T1000 (cell line): Measurements from ENCODE around the gene SHISAL1.

ENCODE experiments used
- DNase-seq: peaks from one replicate; lab custom pipeline; 2025; ENCODE audit warnings: mixed read lengths; lab: John Stamatoyannopoulos, UW

Gene SHISAL1

DNA sequence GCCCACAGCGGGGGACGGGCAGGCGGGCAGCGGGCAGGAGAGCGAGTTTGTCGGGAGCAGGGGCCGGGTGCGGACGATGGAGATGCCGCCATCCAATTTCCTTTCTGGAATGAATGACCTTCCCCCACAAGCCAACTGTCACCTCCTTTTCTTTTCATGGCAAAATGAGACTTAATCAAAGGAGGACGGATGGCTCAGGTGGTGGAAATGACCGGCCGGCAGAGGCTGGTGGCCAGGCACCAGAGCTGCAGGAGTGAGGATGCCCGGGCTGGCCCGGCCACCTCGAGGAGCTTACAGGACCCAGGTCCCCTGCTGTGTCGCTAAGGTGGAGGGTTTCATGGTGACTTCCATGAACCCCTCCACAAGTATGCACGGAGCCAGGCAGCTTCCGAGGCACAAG, 11.7 kb downstream of the SHISAL1 start:
- DNase-seq, result no peak

- no peak for DNase-seq
These were observed 13.6 kb downstream of the SHISAL1 start for GRCh38 chr22:44299124-44299523.

- no peak for DNase-seq
These were observed 14.2 kb downstream of the SHISAL1 start for GRCh38 chr22:44298406-44299091.

GRCh38 chr22:44297470-44298061, 15.2 kb downstream of the SHISAL1 start:
- DNase-seq, result no peak

GRCh38 chr22:44295406-44295805, 17.3 kb downstream of the SHISAL1 start:
- DNase-seq, result no peak

DNA sequence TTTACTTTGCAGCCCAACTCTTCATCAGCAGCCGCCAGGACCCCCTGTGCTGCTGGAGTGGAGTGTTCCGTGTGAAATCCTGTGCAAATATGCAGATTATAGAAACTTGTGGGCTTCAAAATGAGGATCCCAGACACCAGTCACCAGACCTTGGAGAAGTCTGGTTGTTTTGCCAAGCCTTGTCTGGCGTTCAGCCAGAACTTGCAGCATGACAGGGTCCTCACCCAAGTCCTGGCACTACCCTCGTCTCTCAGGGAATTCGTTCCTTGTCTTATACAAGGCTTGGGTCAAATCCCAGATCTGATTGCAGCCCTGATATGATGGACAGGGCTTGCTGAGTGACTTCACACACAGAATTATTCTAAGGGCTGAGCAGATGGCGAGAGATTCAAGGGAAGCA, 18.9 kb downstream of the SHISAL1 start:
- no peak for DNase-seq

- DNase-seq, result no peak
These were observed 19.7 kb downstream of the SHISAL1 start for GRCh38 chr22:44293034-44293433.

DNA sequence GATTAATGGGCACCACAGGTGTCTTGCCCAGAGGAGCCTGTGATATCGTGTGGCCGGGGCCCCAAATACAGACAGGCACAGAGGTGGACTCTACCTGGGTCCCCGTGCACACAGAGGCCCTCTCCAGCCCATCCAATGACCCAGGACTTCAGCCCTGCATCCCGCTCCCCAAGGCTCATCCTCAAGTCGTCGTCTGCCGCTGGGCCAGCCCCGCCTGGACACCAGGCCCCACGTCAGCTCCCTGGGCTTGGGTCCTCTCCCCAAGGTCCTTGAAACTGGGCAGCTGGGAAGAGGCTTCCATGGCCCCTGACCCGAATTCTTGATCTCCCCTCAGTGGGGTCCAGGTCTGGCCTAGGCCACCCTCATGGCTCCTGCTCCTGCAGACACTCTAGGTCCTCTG, 20.2 kb downstream of the SHISAL1 start:
- no peak for DNase-seq

- DNase-seq, result no peak
These were observed 20.9 kb downstream of the SHISAL1 start for GRCh38 chr22:44291674-44292360.

DNA sequence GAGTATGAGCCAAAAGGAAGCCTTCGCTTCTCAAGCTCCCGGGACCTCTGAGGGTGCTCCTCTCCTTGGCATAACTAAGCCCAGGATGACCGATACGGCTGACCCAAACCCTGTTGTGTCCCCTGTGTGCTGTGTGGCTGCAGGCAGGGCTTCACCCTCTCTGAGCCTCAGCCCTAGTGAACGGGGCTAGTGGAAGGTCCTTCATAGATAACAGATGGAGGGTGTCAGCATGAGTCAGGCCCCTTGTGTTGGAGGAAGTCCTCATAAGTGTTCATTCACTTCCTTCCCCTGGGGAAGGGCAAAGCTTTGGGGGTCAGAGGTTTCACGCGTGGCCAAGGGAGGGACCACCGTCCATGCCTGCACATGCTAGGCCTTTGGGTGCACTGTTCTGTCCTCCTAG, 21.5 kb downstream of the SHISAL1 start:
- DNase-seq, result no peak

- DNase-seq, result no peak
These were observed 23.2 kb downstream of the SHISAL1 start for GRCh38 chr22:44289414-44290171.

- DNase-seq, result no peak
These were observed 23.8 kb downstream of the SHISAL1 start for GRCh38 chr22:44288913-44289312.

DNA sequence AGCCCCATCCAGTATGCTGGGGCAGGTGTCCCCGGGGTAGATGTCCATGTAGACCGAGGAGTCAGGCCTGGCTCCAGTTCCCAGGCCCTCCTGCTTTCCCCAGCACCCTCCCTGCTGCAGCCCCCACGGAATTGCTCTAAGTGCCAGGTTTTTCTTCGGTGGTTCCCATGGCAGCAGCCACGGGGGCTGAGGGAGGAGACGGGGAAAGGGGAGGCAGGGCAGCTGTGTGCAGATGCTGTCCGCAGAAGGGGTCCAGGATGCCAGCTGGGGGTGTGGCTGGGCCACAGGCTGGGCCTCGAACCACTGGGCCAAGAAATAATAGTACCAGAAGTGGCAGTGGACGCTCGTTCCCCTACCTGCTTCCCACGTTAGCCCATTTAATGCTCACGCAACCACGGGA, 25.0 kb downstream of the SHISAL1 start:
- DNase-seq, result no peak

DNA sequence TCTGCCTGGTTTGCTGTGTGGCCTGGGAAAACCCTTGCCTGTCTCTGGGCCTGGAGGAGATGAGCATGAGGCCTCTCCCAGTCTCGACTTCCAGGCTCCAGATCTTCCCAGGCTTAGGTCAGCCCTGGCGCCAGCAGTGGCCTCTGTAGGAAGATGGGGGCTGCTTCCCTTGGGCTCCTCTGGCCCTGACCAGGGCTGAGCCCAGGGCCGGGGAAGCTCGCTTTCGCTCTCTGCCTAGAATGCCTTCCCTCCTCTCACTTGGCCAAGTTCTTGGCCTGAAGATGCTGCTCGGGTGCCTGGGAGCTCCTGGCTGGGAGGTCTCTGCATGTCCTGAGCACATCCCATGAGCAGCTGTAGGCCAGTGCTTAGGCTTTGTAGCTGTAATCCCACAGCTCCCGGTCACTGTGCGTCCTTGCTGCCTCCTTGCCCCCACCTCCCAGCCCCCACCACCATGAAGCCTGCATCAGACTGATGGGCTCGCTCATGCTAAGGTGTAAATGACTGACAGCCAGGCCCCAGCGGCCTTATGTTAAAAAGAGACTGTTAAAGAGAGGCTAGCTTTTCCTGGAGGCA, 25.5 kb downstream of the SHISAL1 start:
- no peak for DNase-seq

DNA sequence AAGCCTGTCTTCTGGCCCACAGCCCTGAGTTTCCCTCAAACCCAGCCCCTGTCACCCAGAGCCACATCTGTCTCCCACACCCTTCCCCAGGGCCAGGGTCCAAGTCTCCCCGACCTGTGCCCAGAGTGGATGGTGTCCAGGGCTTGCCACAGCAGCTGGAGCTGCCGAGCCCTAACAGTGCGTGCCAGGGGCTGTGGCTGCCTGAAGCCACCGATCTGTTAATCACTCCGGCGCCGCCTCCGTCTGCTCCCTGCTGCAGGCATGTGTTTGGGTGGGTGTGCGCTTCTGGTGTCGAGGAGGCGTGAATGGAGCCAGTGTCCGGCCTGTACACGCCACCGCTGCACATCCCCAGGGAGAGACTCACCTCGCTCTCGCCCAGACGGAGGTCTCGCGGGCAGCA, 26.1 kb downstream of the SHISAL1 start:
- DNase-seq, result no peak

GRCh38 chr22:44284711-44285110, 28.0 kb downstream of the SHISAL1 start:
- DNase-seq, result no peak

DNA sequence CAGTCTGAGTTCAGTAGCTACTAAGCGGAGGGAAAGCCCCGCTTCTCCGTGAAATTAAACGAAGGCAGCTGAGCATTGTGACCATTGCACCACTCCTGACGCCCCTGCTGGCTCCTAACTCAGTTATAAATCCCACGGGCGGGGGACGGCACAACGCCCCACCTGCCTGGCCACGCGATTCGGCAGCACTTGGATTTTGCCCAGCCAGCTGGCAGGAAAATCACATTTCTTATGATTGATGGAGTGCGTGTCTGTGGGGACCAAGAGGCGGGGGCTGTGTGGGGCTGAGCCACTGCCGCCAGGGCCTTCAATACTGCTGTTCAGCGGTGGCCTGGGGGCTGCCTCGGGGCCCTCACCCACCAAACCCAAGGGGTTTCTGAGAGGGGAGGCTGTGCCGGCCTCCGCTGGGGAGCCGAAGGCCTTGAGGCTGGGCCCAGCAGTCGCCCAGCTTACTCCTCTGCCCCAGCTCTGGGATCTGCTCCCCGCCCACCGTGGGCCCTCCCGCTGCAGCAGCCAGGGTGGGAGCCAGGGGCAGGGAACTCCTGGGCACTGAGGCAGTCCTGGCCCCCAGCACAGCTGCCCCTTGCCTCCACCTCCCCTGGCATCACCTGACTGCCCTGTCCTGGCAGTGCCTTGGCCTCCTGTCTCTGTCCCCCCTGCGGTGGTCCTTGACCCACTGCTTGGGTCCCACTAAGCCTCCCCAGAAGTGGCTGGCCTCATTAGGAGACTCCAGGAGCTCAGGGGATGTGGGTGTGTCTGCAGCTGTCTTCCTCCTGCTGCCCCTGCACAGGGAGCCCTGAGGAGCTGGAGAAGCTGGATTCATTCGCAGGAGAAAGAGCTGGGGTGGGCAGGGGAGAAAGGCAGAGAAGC, 30.7 kb downstream of the SHISAL1 start:
- no peak for DNase-seq

DNA sequence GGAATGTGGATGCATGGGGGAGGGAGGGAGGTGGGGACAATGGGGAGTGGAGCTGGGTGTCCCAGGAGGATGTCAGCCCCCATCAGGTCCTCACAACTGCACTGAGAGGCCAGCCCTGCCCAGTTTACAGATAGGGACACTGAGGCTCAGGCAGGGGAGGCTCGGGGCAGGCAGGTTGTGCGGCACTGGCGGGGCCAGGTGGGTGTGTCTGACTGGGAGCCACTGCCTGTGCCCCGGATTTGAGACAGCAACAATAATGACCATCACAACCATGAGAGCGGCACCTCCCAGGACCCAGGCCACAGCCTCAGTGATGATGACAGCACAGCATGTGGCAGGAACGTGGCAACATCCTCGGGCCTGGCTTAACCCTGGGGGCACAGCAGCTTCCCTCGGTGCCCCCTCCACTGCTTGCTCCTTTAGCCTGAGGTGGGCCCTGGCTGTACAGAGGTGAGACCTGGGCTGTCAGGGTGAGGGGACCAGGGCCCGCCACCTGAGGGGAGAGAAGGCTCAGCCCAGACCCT, 32.0 kb downstream of the SHISAL1 start:
- no peak for DNase-seq

DNA sequence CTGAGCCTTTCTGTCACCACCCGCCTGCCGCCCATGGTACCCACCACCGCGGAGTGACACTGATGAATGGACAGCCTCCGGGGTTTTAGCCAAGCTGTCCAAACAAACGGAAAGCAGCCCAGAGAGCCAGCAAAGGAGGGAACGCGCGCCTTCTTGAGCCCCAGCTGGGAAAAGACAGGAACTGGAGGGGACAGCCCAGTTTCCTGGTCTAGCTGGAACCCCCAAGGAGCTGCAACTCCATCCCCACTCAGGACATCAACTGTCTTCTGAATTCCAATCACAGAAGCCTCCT, 33.7 kb downstream of the SHISAL1 start:
- no peak for DNase-seq

DNA sequence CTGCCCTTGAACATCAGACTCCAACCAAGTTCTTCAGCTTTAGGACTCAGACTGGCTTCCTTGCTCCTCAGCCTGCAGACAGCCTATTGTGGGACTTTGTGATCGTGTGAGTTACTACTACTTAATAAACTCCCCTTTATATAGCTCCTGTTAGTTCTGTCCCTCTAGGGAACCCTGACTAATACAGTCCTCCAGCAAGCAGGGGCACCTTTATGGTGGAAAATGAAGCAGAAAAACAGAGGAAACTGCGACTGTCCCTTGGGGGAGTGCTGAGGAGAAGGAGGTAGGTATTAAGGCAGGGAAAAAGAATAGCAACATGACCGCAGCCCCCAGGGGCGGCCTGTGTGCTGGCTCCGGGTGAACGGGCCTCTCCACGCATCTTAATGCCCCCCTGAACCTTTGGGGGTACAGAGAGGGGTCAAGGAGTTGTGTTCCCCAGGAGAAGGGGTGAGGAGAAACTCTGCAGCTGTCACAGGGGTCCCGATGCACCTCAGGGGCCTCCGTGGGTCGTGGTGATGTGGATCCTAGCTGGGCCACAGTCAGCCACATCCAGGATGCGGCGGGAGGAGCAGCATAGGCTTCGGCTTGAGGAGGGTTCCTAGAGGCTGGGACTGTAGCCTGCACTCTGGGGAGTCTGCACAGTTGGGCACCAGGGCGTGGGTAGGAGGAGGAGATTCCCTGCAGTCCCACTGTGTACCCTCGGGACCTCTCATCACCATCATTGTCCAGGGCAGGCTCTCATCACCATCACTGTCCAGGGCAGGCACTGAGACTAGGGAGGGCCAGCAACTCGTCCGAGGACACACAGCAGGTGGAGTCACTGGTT, 34.3 kb downstream of the SHISAL1 start:
- DNase-seq, result no peak
